CD14-positive monocyte (primary cell): ENCODE results near the gene SOX5. TPM values are rescaled to one million over a fixed set of nuclear protein-coding genes. Genes with fewer than 3 reads are reported as not detected.

Experiments
- DNase-seq, 3 donors: peaks; one replicate each; pipeline ENCODE4 v3.0.0-alpha.2; 2011 to 2022
- H2AFZ ChIP-seq: 2 replicates; pipeline ENCODE4 v1.6.0; 2012; ENCODE audit warnings: mild to moderate bottlenecking, low read depth, low read length, inconsistent platforms; ENCODE audit not compliant: insufficient read depth, poor library complexity, severe bottlenecking
- H3K27ac ChIP-seq, 2 donors: 1 replicate in 1 of 2; 2 replicates in 1 of 2; pipeline ENCODE4 v1.5.1; 2012 to 2013; ENCODE audit warnings: low read length in 2 of 2, control low read depth in 1 of 2, inconsistent platforms in 1 of 2, low read depth in 1 of 2, mild to moderate bottlenecking in 1 of 2
- H3K27me3 ChIP-seq, 2 donors: one replicate each; pipeline versions ENCODE4 v1.6.0 to v1.6.1; 2011 to 2013; ENCODE audit warnings: low read length in 2 of 2; ENCODE audit not compliant: control insufficient read depth in 2 of 2, insufficient read depth in 2 of 2
- H3K36me3 ChIP-seq, 2 donors: replicated peaks in 1 of 2; 1 replicate in 1 of 2; 2 replicates in 1 of 2; pipeline versions ENCODE4 v1.5.1 to v1.6.1; 2012 to 2013; ENCODE audit warnings: low read length in 2 of 2, control low read depth in 1 of 2, inconsistent platforms in 1 of 2, mild to moderate bottlenecking in 1 of 2; ENCODE audit not compliant: insufficient read depth in 2 of 2, control insufficient read depth in 1 of 2
- H3K4me1 ChIP-seq, 2 donors: 1 replicate in 1 of 2; 2 replicates in 1 of 2; pipeline versions ENCODE4 v1.5.1 to v1.6.1; 2012 to 2013; ENCODE audit warnings: low read length in 2 of 2, control low read depth in 1 of 2, inconsistent platforms in 1 of 2, mild to moderate bottlenecking in 1 of 2, moderate library complexity in 1 of 2; ENCODE audit not compliant: insufficient read depth in 2 of 2, control insufficient read depth in 1 of 2
- H3K4me2 ChIP-seq: replicated peaks from 2 replicates; pipeline ENCODE3; 2012; ENCODE audit warnings: low read length, moderate library complexity, mild to moderate bottlenecking; ENCODE audit not compliant: poor library complexity, severe bottlenecking; ENCODE audit errors: extremely low read depth
- H3K4me3 ChIP-seq, 3 experiments: fragments of 200-600 bp in 1 of 3; sonication (generic) in 1 of 3; replicated peaks in 1 of 3; 1 replicate in 2 of 3; 2 replicates in 1 of 3; pipeline ENCODE4 v1.5.1; 2011 to 2013; ENCODE audit warnings: low read length in 3 of 3, mild to moderate bottlenecking in 3 of 3, control low read depth in 2 of 3, low read depth in 2 of 3, inconsistent platforms in 1 of 3, moderate library complexity in 1 of 3
- H3K79me2 ChIP-seq: 2 replicates; pipeline ENCODE4 v1.6.0; 2012; ENCODE audit warnings: mild to moderate bottlenecking, control low read depth, inconsistent platforms, low read length, moderate library complexity; ENCODE audit not compliant: insufficient read depth
- H3K9ac ChIP-seq: 2 replicates; pipeline ENCODE4 v1.6.0; 2017; ENCODE audit warnings: low read length, mild to moderate bottlenecking; ENCODE audit not compliant: insufficient read depth, poor library complexity, severe bottlenecking
- H3K9me3 ChIP-seq, 2 donors: replicated peaks in 1 of 2; 1 replicate in 1 of 2; 2 replicates in 1 of 2; pipeline versions ENCODE4 v1.5.1 to v1.6.1; 2012 to 2013; ENCODE audit warnings: low read length in 2 of 2, control low read depth in 1 of 2; ENCODE audit not compliant: control insufficient read depth in 1 of 2, insufficient read depth in 1 of 2
- H4K20me1 ChIP-seq: 2 replicates; pipeline ENCODE4 v1.6.0; 2012; ENCODE audit warnings: mild to moderate bottlenecking, low read length, control low read depth, moderate library complexity; ENCODE audit not compliant: insufficient read depth
- H3K27ac Mint-ChIP-seq, 7 donors: one replicate each; pipeline ENCODE4 v1.8.0; 2020; ENCODE audit warnings: mild to moderate bottlenecking in 7 of 7, mixed read lengths in 7 of 7, moderate library complexity in 6 of 7, inconsistent platforms in 2 of 7
- H3K27me3 Mint-ChIP-seq, 3 donors: one replicate each; pipeline ENCODE4 v1.8.0; 2021 to 2022; ENCODE audit warnings: low read depth in 3 of 3, mild to moderate bottlenecking in 3 of 3, mixed read lengths in 3 of 3, moderate library complexity in 3 of 3, inconsistent platforms in 1 of 3
- H3K36me3 Mint-ChIP-seq, 2 donors: one replicate each; pipeline ENCODE4 v1.8.0; 2020; ENCODE audit warnings: mixed read lengths in 2 of 2, inconsistent platforms in 1 of 2, mild to moderate bottlenecking in 1 of 2
- H3K4me1 Mint-ChIP-seq: one replicate; pipeline ENCODE4 v1.8.0; 2020; ENCODE audit warnings: mild to moderate bottlenecking, mixed read lengths
- H3K4me3 Mint-ChIP-seq, 2 donors: one replicate each; pipeline ENCODE4 v1.8.0; 2020; ENCODE audit warnings: mild to moderate bottlenecking in 2 of 2, mixed read lengths in 2 of 2, moderate library complexity in 1 of 2
- H3K9me3 Mint-ChIP-seq, 7 donors: one replicate each; pipeline ENCODE4 v1.8.0; 2020 to 2022; ENCODE audit warnings: mixed read lengths in 7 of 7, mild to moderate bottlenecking in 6 of 7, moderate library complexity in 6 of 7, inconsistent platforms in 2 of 7
- CTCF ChIP-seq: fragments of 200-600 bp; IDR thresholded peaks from one replicate; pipeline ENCODE4 v1.8.0; 2022; ENCODE audit warnings: antibody characterized with exemption, mild to moderate bottlenecking
- WGBS: methylation state at CpG from one replicate; pipeline ENCODE4 v1.1.5; 2013; ENCODE audit warnings: missing lambda C conversion rate; ENCODE audit not compliant: insufficient coverage; 5-methylcytosine and 5-hydroxymethylcytosine counted together
- intact Hi-C, 2 donors: fragments of 100-400 bp; cut with micrococcal nuclease; formaldehyde crosslinking; loops; one replicate each; pipeline versions ENCODE4 v1.15.0 to v1.15.1; 2023
- polyA plus RNA-seq, 3 donors: library from polyadenylated mRNA; depleted of rRNA in 1 of 3; unstranded in 2 of 3; stranded (reverse) in 1 of 3; fragments of 300-500 nt in 2 of 3; fragments of >200 nt in 1 of 3; fragmentation: Illumina TruSeq in 2 of 3; gene quantifications; 1 replicate in 2 of 3; 2 replicates in 1 of 3; pipeline ENCODE4 v1.2.3, GENCODE V29; 2012 to 2021

SOX5 gene
- polyA plus RNA-seq, 3 donors = not detected

- Histone ChIP-seq H3K4me2 (no peak overlapping the region), H3K4me3 (no peak overlapping the region), H3K27ac (no peak overlapping the region), H4K20me1 (no peaks in the 10 kb centered on the region), H3K4me1 (no peaks in the 10 kb centered on the region), H3K9me3 (no peaks in the 10 kb centered on the region), H2AFZ (no peak overlapping the region), H3K27me3 (no peaks in the 10 kb centered on the region), H3K36me3 (no peaks in the 10 kb centered on the region), H3K9ac (no peak overlapping the region), H3K79me2 (no peaks in the 10 kb centered on the region)
- Mint-ChIP-seq H3K27ac (no peak overlapping the region), H3K36me3 (no peaks in the 10 kb centered on the region), H3K4me3 (no peak overlapping the region), H3K4me1 (no peaks in the 10 kb centered on the region), H3K9me3 (peaks cover 0 to under 1% (median 0%) of the 10 kb centered on the region in 7 donors), H3K27me3 (no peaks in the 10 kb centered on the region)
- no CpG with 5 or more reads among the region's 2 CpGs for WGBS
- intact Hi-C loops = no loop called here
- no peak for DNase-seq
- no peak for TF ChIP-seq CTCF
Measured at GRCh38 chr12:23929906-23930305, 19.6 kb downstream of the SOX5 start.

- H3K4me3 ChIP-seq = no peak overlapping the region
- 73% methylated on average over 1 of the region's 3 CpGs for WGBS
- H3K79me2 ChIP-seq = no peaks in the 10 kb centered on the region
- Mint-ChIP-seq H3K4me1 (no peaks in the 10 kb centered on the region), H3K4me3 (no peak overlapping the region), H3K27ac (no peak overlapping the region), H3K36me3 (no peaks in the 10 kb centered on the region), H3K27me3 (peaks cover 0 to 1% (median 0%) of the 10 kb centered on the region in 3 donors), H3K9me3 (peaks cover 0 to 3% (median 2%) of the 10 kb centered on the region in 7 donors)
- H3K36me3 ChIP-seq = no peaks in the 10 kb centered on the region
- no peak overlapping the region for H3K4me2 ChIP-seq
- TF ChIP-seq CTCF = no peak
- no peaks in the 10 kb centered on the region for H3K9me3 ChIP-seq
- H3K9ac ChIP-seq = no peak overlapping the region
- H3K27ac ChIP-seq = no peak overlapping the region
- intact Hi-C loops = no loop called here
- no peak overlapping the region for H2AFZ ChIP-seq
- H3K27me3 ChIP-seq = no peaks in the 10 kb centered on the region
- no peaks in the 10 kb centered on the region for H4K20me1 ChIP-seq
- no peaks in the 10 kb centered on the region for H3K4me1 ChIP-seq
- no peak for DNase-seq
Measured at GRCh38 chr12:23927907-23928306, 21.6 kb downstream of the SOX5 start.
